ENCODE measurements around the gene NR5A1.

NR5A1 gene

DNA sequence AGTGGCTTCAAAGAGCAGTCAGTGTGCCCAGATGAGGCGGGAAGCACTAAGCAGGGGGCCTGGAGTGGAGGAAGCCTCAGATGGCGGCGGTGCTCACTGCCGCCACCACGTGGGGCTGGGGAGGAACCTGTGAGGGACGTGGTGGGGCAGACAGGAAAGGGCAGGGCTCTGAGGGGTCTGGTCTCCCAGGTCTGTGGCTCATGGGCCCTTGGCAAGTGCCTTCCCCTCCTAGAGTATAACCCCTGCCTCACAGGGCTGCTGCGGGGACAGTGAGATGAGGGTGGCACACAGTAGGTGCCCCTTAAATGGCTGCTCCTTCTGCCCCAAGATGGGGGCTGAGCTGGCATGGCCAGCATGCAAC is 26.6 kb downstream of the NR5A1 start:
- DNase-seq (ENCODE audit: low read depth) = no peak

DNA sequence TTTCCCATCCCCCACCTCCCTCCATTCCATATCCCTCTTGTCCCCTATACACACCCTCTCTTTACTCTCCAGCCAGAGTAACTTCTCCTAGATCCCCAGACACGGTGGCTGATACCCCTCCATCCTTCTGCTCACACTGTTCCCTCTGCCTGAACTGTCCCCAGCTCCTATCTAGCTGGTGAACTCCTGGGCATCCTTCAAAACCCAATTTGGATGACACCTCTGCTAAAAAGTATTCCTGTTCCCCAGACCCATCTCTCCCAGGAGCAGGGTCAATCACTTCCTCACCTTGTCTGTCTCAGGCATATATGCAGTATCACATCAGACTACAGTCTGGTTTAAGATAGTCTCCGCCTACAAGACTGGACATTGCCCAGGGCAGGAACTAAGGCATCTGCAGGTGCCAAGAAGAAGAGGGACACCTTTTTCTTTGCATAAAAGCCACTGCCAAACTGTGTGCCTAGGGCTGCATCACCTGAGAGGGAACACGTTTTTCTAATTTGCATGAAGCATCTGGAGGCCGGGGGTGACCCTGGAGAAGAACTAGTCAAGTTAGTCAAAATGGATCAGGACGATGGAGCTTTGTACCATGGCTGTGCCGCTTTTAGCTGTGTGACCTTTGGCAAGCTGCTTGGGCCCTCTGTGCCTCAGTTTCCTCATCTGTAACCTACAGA is 27.1 kb downstream of the NR5A1 start:
- DNase-seq (ENCODE audit: low read depth) = no peak

DNA sequence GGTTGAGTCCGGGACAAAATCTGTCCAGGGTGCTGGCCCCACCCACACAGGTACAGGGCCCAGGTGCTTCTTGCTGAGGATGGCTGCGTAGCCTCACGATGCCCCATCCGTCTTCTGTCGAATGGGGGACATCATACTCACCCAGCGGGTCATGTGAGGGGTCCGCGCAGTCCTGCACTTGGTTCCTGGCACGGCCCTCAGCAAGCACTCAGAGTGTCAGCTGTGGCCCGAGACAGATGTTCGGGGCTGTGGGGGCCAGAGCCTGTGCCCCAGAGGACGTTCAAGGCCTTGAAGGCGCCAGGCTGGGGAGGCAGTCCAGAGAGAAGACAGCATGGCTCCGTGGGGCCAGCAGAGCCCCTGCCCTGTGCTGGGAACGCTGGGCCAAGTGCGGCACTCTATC is 27.8 kb downstream of the NR5A1 start:
- no peak for DNase-seq (ENCODE audit: low read depth)

DNA sequence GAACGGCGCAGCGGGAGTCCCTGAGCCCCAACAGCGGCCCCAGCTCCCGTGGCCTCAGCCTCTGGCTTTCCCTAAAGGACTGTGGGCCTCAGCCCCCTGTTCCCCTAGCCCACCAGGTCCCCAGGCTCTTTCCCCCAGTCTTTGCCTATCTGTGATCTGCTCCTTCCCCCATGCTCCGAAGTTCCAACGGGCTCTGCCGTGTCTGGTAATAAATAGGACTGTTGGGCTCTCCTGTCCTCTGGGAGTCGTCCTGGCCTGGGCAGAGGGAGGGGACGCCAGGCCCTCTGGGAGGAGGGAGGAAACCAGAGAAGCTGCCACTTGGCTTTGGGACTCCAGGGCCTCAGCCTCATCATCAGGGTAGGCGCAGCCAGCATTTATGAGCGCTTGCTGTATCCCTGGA is 28.8 kb downstream of the NR5A1 start:
- no peak for DNase-seq (ENCODE audit: low read depth)

DNA sequence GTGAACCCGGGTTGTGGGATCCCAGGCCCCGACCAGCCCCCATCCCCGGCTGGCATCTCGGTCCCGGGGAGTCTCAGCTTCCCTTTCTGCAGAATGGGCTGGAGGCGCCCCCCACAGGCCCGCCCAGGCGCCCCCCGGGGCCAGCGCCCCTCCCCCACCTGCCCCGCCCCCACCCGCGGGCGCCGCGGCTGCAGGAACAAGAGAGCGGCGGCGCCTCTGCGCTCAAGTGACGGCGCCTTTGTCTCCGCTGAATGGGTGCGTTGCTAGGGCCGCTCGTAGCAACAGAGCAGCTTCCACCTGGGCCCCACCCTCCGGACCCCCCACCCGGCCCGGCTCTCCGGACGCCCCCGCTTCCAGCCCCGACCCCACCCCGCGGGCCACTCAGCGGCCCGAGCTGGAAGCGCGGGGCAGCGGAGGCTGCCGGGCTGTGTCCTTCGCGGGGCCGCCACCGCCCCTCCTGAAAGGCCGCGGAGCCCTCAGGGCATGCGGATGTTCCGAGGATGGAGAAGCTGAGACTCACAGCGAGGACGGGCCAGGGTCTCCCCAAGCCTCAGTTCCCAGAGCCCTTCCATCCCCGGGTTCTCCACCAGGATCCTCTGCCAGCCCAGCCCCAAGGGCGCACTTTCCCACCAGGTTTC is 29.4 kb downstream of the NR5A1 start:
- DNase-seq (ENCODE audit: low read depth) = no peak

DNA sequence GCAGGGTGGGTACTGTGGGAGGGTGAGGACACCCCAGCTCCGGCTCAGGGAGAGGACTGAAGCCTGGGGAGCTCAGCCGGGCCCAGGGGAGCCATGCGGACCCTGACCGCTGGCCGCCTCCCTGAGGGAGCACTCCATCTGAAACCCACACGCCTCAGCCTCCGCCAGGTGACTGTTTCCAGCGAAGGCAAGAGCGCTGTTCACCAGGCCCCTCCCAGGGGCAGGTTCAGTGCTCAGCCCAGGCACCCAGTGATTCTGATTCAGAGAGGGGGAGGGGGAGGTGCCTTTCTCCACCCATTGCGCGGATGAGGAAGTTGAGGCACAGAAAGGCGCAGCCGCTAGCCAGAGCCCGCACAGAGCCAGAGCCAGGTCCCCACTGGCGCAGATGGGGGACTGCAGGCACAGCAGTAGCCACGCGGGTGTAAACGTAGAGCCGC is 30.0 kb downstream of the NR5A1 start:
- no peak for DNase-seq (ENCODE audit: low read depth)

DNA sequence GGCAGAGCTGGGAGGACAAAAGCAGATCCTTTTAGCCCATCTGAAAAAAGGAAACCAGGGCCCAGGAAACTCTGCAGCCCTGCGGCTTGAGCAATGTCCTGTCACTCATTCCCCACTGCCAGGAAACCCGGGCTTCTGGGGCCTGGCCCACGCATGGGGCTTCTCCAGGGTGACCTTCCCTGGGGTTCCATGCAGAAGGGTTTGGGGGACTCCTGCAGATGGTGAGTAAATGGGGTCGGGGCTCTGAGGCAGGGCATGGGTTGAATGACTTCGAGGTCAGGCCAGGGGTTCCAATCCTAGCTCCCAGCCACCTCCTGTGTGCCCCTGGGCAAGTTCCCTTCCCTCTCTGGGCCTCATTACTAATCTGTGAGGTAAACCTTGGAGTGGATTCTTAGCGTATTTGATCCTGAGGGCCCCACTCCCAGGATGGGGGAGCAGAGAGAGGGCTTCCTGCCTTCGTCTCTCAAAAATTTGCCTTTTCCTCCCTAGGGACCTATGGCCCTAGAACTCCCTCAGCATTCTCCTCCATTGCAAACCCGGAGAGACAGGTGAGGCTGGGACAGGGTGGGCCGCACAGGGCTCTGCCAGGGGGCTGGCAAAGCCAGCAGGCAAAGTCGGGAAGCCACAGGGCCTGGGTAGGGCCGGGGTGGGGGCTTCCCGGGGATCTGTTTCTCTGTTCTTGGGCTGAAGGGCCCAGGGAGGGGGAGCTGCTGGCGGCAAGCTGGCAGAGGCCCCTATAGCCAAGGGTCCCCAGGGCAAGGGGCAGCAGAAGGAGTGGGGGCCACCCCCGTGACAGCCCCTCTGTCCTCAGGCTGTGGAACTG is 31.1 kb downstream of the NR5A1 start:
- no peak for DNase-seq (ENCODE audit: low read depth)

DNA sequence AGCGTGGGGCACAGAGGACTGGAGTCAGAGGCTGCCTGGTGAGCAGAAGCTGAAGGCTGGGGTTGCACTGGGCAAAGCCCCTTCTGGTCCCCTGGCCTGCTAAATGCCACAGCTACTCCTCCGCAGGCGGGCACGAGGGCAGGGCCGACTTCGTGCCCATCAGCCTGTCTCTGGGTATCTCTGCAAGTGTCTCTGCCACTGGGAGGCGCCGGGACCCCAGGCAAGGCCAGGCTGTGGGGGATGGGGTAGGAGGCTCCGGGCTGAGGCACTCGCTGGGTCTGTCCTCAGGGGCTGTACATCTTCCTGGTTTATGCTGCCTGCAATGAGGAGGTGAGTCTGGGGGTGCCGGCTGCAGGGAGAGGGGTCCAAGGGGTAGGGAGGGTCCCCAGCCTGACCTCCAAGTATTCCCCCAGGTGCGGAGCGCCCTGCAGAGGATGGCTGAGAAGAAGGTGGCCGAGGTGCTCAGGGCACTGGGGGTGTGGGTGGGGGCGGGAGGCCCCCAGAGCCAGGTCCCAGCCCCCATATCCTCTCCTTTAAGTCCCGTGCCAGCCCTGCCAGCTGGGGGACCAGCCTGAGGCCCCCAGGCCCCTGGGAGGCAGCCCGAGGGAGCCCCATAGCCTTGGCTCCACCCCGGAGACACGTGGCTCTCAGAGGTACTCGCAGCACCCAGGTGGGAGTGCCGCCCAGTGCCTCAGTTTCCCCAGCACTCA is 31.9 kb downstream of the NR5A1 start:
- DNase-seq (ENCODE audit: low read depth) = no peak

DNA sequence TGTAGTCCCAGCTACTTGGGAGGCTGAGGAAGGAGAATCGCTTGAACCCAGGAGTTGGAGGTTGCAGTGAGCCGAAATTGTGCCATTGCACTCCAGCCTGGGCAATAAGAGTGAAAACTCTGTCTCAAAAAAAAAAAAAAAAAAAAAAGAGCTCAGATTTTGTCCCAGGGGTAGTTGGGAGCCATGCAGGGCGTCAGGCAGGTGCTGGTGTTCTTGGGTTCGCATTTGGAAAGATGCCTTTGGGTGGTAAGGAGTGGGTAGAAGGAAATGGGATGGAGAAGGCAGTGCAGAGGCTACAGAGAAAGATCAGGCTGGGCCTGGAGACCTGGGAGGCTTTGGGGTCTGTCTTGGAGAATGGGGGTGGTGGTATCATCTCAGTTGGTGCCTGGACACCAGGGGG is 33.0 kb downstream of the NR5A1 start:
- no peak for DNase-seq (ENCODE audit: low read depth)

DNA sequence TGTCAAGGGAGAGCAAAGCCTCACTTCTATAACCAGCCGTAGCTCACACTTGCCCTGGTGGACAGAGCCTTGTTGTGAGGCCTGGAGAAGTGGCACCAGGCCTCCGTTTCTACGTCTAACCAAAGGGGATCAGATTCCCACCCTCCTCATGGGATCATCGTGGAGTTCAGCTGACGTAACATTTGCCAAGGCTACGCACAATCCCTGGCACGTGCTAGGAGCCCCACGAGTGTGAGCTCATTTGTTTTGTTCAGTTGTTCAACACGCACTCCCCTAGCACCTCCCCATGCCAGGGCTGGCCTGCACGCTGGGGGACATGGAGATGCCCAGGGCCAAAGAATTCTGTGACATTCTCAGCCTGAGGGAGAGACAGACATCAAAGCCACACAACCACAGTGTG is 33.9 kb downstream of the NR5A1 start:
- DNase-seq (ENCODE audit: low read depth) = no peak

DNA sequence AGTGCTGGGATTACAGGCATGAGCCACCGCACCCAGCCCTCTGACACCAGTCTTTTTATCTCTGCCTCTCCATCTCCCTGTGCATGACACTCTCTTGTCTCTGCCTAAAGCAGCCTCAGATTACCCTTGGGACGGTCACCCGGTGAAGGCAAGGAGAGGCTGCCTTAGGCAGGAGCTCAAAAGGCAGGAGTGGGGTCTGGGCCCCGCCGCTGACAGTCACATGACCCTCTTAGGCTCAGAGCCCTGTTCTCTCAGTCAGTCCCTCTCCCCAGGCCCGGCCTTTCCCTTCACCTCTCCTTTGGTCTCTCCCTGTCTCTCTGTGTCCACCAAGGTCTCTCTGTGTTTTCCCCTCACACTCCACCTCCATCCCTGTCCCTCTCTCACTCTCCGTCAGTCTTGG is 34.4 kb downstream of the NR5A1 start:
- DNase-seq (ENCODE audit: low read depth) = no peak

DNA sequence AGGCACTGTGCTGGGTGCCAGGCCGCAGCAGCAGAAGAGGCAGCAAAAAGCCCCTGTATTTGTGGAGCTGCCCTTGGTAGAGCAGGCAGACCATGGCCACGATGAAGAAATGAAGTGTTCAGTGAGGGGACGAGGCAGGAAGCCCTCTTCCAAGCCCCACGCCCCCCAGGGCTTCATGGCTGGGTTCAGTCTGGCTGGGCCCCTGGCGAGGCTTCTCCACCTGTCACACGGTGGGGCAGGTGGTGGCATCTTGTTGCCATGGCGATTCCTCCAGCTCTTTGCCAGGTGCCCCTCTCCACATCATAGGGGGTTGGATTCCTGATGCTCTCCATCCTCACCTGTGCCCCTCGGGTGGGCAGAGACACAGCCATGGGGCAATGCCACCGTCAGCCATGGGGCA is 35.4 kb downstream of the NR5A1 start:
- DNase-seq (ENCODE audit: low read depth) = no peak

DNA sequence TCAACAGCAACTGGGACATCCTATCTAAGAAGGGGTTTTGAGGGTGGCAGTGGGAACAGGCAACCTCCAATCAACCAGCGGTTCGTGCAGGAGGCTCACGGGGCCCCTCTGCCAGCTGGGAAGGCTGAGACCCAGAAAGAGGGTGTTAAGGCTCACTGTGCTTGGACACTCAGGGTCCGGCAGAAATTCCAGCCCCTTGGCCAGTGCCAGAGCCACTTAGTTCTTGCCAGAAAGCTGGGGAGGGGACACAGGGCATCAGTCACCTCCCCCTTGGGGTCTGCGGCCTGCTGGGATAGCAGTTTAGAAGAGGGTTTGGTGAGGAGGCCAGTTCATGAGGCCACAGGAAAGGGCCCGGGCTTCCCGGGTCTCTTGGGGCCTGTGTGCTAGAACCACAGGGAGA is 36.5 kb downstream of the NR5A1 start:
- DNase-seq (ENCODE audit: low read depth) = no peak

DNA sequence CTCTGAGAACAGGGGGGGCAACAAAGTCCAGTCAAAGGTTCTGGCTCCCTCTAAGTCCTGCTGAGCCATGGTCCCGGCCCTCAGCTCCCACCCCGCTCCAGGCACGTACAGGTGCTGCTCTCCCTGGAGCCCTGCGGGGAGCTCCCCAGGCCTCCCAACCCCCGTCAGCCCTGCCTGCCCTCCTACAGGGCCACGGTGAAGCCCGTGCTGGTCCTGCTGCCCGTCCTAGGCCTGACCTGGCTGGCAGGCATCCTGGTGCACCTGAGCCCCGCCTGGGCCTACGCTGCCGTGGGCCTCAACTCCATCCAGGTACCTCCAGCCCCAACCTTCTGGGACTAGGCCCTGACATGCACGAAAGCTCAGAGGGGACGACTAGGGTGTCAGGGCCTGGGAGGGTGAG is 36.9 kb downstream of the NR5A1 start:
- DNase-seq (ENCODE audit: low read depth) = no peak

DNA sequence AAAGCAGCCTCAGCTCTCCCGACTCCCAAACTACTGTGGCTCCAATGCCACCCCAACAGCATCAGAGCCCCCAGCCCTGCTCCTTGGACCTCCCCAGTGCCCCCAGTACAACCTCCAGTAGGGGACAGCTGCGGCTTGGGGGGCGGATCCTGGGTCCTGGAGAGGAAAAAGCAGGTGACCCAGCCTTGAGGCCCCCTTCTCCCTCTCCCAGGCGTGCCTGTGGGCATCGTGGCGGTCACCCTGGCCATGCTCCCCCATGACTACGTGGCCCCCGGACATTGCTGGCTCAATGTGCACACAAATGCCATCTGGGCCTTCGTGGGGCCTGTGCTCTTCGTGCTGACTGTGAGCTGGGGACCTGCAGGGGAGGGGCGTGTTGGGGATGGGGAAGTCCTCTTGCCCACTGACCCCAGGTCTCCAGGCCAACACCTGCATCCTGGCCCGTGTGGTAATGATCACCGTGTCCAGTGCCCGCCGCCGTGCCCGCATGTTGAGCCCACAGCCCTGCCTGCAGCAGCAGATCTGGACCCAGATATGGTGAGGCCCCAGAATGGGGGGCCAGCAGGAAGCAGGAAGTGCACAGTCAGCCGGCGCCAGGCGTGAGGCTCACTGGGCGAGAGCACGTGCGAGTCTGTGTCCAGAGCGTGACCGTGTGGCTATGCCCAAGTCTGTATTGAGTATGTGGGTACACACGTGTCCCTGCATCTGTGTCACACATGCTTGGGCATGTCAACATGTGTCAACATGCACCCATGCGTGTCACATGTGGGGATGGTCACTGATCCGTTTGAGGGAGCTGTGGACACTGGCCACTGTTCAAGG is 38.0 kb downstream of the NR5A1 start:
- no peak for DNase-seq (ENCODE audit: low read depth)

DNA sequence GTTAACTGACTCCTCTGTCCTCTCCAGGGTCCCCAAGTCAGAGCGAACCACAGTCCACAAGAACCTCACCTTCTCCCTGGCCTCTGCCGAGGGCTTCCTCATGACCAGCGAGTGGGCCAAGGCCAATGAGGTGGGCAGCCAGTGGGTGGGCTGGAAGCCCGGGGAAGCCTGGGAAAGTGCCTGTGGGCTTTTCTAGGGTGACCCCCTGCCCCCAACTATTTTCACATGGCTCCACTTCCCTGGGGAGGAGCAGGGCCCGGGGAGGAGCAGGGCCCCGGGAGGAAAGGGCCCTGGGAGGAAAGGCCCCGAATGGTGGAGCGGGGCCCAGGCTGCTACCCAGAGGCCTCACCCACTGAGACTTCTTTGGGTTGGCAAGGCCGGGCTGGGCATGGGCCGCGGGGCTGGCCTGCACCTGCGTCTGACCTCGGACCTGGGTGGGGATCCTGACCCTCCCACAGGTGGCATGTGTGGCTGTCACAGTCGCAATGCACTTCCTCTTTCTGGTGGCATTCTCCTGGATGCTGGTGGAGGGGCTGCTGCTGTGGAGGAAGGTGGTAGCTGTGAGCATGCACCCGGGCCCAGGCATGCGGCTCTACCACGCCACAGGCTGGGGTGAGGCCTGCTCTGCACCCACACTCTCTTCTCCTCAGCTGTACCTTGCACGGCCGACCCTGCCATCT is 39.0 kb downstream of the NR5A1 start:
- DNase-seq (ENCODE audit: low read depth) = no peak

DNA sequence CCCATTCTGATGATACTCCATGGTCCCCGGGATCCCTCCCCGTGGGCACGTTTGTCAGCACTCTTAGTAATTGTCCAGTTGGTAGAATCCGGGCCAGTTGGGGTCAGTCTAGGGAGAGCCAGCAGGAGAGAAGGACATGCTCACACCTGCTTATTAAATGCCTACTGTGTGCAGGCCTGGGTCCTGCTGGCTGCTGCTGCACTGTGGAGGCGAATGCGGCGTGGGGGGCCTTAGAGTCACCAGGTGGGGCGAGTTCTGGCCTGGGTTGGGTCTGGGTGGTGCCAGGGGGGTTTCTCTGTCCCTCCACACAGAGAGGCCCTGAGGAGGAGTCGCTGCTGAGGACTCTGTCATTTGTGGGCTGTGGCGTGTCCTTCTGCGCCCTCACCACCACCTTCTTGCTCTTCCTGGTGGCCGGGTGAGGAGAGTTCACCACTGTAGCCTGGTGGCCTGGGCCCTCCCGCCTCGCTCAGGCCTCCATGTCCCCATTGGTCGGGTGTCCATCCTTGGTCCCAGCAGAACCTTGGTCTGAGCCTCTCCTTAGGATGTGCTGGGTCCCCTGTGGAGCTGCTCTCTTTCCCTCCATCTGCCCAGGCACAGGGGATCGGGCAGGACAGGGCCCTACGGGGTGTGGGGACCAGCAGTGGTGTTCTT is 39.7 kb downstream of the NR5A1 start:
- DNase-seq (ENCODE audit: low read depth) = no peak

DNA sequence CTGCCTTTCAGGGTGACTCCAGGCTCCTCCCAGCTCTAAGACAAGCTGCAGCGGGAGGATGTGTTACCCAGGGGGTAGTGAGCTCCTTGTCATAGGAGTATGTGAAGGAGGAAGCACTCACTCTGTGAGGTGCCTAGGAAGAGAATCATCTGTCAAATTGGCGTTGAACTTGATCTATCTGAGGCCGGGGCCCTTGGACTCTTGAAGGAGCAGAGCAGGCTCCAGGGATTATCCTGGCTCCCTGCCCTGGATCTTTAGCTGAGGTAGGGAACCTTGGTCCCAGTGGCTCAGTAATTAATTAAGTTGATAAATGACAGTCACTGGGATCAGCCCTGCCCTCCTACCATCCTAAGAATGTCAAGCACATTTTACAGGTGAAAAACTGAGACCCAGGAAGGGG is 41.5 kb downstream of the NR5A1 start:
- no peak for DNase-seq (ENCODE audit: low read depth)

DNA sequence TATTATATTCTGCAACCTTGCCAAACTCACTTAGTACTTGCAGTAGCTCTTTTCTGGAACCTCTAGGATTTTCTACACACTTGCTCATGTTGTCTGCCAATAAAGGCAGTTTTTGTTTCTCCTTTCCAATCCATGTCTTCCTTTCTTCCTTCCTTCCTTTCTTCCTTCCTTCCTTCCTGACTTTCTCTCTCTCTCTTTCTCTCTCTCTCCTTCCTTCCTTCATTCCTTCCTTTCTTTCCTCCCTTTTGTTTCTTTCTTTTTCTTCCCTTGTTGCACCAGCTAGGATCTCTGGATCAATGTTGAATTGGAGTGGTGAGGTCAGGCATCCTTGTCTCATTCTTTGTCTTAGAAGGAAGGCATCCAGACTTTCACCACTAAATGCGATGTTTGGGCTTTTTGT is 44.5 kb downstream of the NR5A1 start:
- DNase-seq (ENCODE audit: low read depth) = no peak

DNA sequence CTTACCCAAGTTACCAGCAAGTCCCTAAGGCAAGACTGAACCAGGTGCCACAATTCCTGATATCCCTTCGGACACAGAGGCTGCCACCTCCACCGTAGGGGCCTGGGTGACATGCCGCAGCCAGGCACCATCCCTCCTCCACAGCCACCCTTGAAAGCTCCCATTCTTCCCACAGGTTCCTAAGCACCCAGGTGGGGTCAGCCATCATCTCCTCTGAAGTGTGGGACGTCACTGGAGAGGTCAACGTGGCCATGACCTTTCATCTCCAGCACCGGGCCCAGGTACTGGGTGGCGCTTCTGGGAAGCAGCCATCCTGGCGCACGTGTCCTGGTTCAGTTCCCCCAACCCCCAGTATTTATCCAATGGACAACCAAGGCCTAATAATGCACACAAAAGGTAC is 48.8 kb downstream of the NR5A1 start:
- DNase-seq (ENCODE audit: low read depth) = no peak
